Tibial nerve (tissue), 4 donors: ENCODE measurements around the gene SLC5A7. TPM values are rescaled to one million over a fixed set of nuclear protein-coding genes. Genes with fewer than 3 reads are reported as not detected.

ENCODE experiments used
- DNase-seq, 2 donors: peaks; one replicate each; pipeline ENCODE4 v3.0.0-alpha.2; 2019; ENCODE audit warnings: low spot score in 2 of 2
- H3K27ac ChIP-seq, 4 donors: fragments of 200-600 bp; sonication (generic) in 3 of 4; one replicate each; pipeline ENCODE4 v1.5.1; 2017 to 2019; ENCODE audit warnings: mild to moderate bottlenecking in 1 of 4
- H3K27me3 ChIP-seq, 2 donors: fragments of 200-600 bp; sonication (generic) in 1 of 2; one replicate each; pipeline versions ENCODE4 v1.5.1 to v1.6.0; 2017 to 2019
- H3K36me3 ChIP-seq, 3 donors: fragments of 200-600 bp; sonication (generic); one replicate each; pipeline ENCODE4 v1.5.1; 2018 to 2019
- H3K4me1 ChIP-seq, 4 donors: fragments of 200-600 bp; sonication (generic) in 3 of 4; one replicate each; pipeline ENCODE4 v1.5.1; 2017 to 2019
- H3K4me3 ChIP-seq, 4 donors: fragments of 200-600 bp; sonication (generic) in 3 of 4; one replicate each; pipeline ENCODE4 v1.5.1; 2017 to 2019; ENCODE audit warnings: mild to moderate bottlenecking in 1 of 4, moderate library complexity in 1 of 4
- H3K9me3 ChIP-seq, 4 donors: fragments of 200-600 bp; sonication (generic) in 3 of 4; one replicate each; pipeline ENCODE4 v1.5.1; 2017 to 2019
- CTCF ChIP-seq, 5 experiments: fragments of 200-600 bp in 3 of 5; fragments of 450-650 bp in 2 of 5; sonication (generic) in 3 of 5; IDR thresholded peaks; one replicate each; pipeline ENCODE4 v1.5.1; 2016 to 2019; ENCODE audit warnings: antibody characterized with exemption in 5 of 5, mild to moderate bottlenecking in 3 of 5, moderate library complexity in 2 of 5
- EP300 ChIP-seq, 2 donors: sonication (generic); formaldehyde crosslinking; IDR thresholded peaks; one replicate each; pipeline ENCODE4 v1.6.1; 2017; ENCODE audit warnings: antibody characterized with exemption in 2 of 2, mild to moderate bottlenecking in 1 of 2
- POLR2A ChIP-seq, 2 donors: fragments of 450-650 bp; IDR thresholded peaks; one replicate each; pipeline ENCODE4 v1.6.1; 2017; ENCODE audit warnings: antibody characterized with exemption in 2 of 2, mild to moderate bottlenecking in 2 of 2, moderate library complexity in 2 of 2
- WGBS, 2 donors: methylation state at CpG; one replicate each; pipeline ENCODE4 v1.1.5; 2018; 5-methylcytosine and 5-hydroxymethylcytosine counted together
- total RNA-seq, 4 donors: library from RNA; depleted of rRNA; stranded (reverse); fragments of >200 nt; gene quantifications; one replicate each; pipeline ENCODE4 v1.1.0, GENCODE V29; 2016

SLC5A7 gene
- total RNA-seq, result under 1 TPM in 1 of 4 donors, not detected in 3; 0.87 TPM

GRCh38 chr2:107986278-107987217 lies at the start of gene SLC5A7:
Gene SLC5A7, plus strand, starts transcription at chr2:107986524. Its CDS starts 1,632 bp downstream, at chr2:107988156.
- H3K27ac ChIP-seq, result no peak within 1 kb of the TSS
- peaks cover 0 to 14% of the 10 kb centered on the region in 2 donors for H3K27me3 ChIP-seq
- no peak for DNase-seq
- 1 to 2% methylated on average over 40 to 57 of the region's 75 CpGs for WGBS, 2 donors
- TF ChIP-seq CTCF (IDR thresholded peaks at IDR 0.05) (no peak), EP300 (IDR thresholded peaks at IDR 0.05) (no peak), POLR2A (IDR thresholded peaks at IDR 0.05) (no peak)
- peaks cover 0 to 8% (median 0%) of the 10 kb centered on the region in 4 donors for H3K4me1 ChIP-seq
- no peaks in the 10 kb centered on the region for H3K9me3 ChIP-seq
- no peaks in the 10 kb centered on the region for H3K36me3 ChIP-seq
- no peak within 1 kb of the TSS for H3K4me3 ChIP-seq

- no peaks in the 10 kb centered on the region for H3K4me1 ChIP-seq
- no peak overlapping the region for H3K4me3 ChIP-seq
- DNase-seq, result no peak
- no peak overlapping the region for H3K27ac ChIP-seq
- no peaks in the 10 kb centered on the region for H3K27me3 ChIP-seq
- 42 to 48% methylated on average over 4 of the region's 4 CpGs for WGBS, 2 donors
- TF ChIP-seq EP300 (IDR thresholded peaks at IDR 0.05) (no peak), CTCF (IDR thresholded peaks at IDR 0.05) (no peak), POLR2A (IDR thresholded peaks at IDR 0.05) (no peak)
- no peaks in the 10 kb centered on the region for H3K9me3 ChIP-seq
- no peaks in the 10 kb centered on the region for H3K36me3 ChIP-seq
These were observed 24.9 kb upstream of the SLC5A7 start for GRCh38 chr2:107961395-107961794.

- Histone ChIP-seq H3K4me3 (no peak overlapping the region), H3K9me3 (peaks cover 0 to 4% (median 0%) of the 10 kb centered on the region in 4 donors), H3K4me1 (no peaks in the 10 kb centered on the region), H3K27me3 (no peaks in the 10 kb centered on the region), H3K27ac (no peak overlapping the region), H3K36me3 (no peaks in the 10 kb centered on the region)
- 84 to 91% methylated on average over 1 of the region's 1 CpG for WGBS, 2 donors
- TF ChIP-seq CTCF (IDR thresholded peaks at IDR 0.05) (no peak), POLR2A (IDR thresholded peaks at IDR 0.05) (no peak), EP300 (IDR thresholded peaks at IDR 0.05) (no peak)
- DNase-seq, result no peak
These were observed 22.1 kb upstream of the SLC5A7 start for GRCh38 chr2:107964185-107964584.

GRCh38 chr2:107984707-107985106 lies 1.6 kb upstream of the SLC5A7 start:
- Histone ChIP-seq H3K36me3 (no peaks in the 10 kb centered on the region), H3K4me1 (peaks cover 0 to 8% (median 0%) of the 10 kb centered on the region in 4 donors), H3K4me3 (no peak overlapping the region), H3K27ac (no peak overlapping the region), H3K27me3 (peaks cover 0 to 14% of the 10 kb centered on the region in 2 donors), H3K9me3 (no peaks in the 10 kb centered on the region)
- WGBS, 2 donors, result 69 to 83% methylated on average over 2 of the region's 2 CpGs
- TF ChIP-seq POLR2A (IDR thresholded peaks at IDR 0.05) (no peak), CTCF (IDR thresholded peaks at IDR 0.05) (no peak), EP300 (IDR thresholded peaks at IDR 0.05) (no peak)
- DNase-seq, result no peak

- DNase-seq, result no peak
- Histone ChIP-seq H3K36me3 (no peaks in the 10 kb centered on the region), H3K27me3 (peaks cover 0 to 14% of the 10 kb centered on the region in 2 donors), H3K4me3 (no peak overlapping the region), H3K9me3 (no peaks in the 10 kb centered on the region), H3K27ac (no peak overlapping the region), H3K4me1 (peaks cover 0 to 8% (median 0%) of the 10 kb centered on the region in 4 donors)
- TF ChIP-seq POLR2A (IDR thresholded peaks at IDR 0.05) (no peak), EP300 (IDR thresholded peaks at IDR 0.05) (no peak), CTCF (IDR thresholded peaks at IDR 0.05) (no peak)
- WGBS, 2 donors, result 93 to 95% methylated on average over 10 of the region's 10 CpGs
These were observed 1.8 kb downstream of the SLC5A7 start for GRCh38 chr2:107988108-107988507.
